Caco-2 (cell line): ENCODE data around the gene MOGAT1. TPM values are rescaled to one million over a fixed set of nuclear protein-coding genes. Genes with fewer than 3 reads are reported as not detected.

ENCODE experiments used
- BruUV-seq: library from RNA; stranded (reverse); fragments of 400-500 nt; replicated peaks from 2 replicates; lab custom pipeline; 2021; lab: Mats Ljungman, UMichigan
- CTCF ChIA-PET: fragments of 300-600 bp; sonication (Branson Sonifier 250); formaldehyde crosslinking; loops from one replicate; lab custom pipeline; 2022; ENCODE audit warnings: antibody characterized with exemption; lab: Charles Lee
- POLR2A ChIA-PET: fragments of 300-600 bp; sonication (Branson Sonifier 250); formaldehyde crosslinking; loops from one replicate; lab custom pipeline; 2022; ENCODE audit warnings: antibody characterized with exemption; lab: Charles Lee
- DNase-seq, 2 experiments: peaks; one replicate each; pipeline versions ENCODE4 v3.0.0 to v3.0.0-alpha.2; 2020 to 2022
- H3K27me3 ChIP-seq: replicated peaks from 2 replicates; pipeline ENCODE4 v1.6.0; 2011; ENCODE audit warnings: low read length; ENCODE audit not compliant: control insufficient read depth, insufficient read depth
- H3K36me3 ChIP-seq: 2 replicates; pipeline ENCODE4 v1.5.1; 2011; ENCODE audit warnings: low read length; ENCODE audit not compliant: control insufficient read depth, insufficient read depth
- H3K4me1 ChIP-seq: fragments of 250-450 bp; sonication (Bioruptor Pico); 2 replicates; pipeline ENCODE4 v1.5.1; 2020; ENCODE audit warnings: mild to moderate bottlenecking
- H3K4me3 ChIP-seq: 2 replicates; pipeline ENCODE4 v1.5.1; 2011; ENCODE audit warnings: low read depth, mild to moderate bottlenecking, control low read depth, low read length
- H3K9me3 ChIP-seq: fragments of 250-450 bp; sonication (Bioruptor Pico); 2 replicates; pipeline ENCODE4 v1.5.1; 2020; ENCODE audit warnings: mild to moderate bottlenecking, moderate library complexity
- H3K27ac Mint-ChIP-seq: one replicate; pipeline ENCODE4 v1.8.0; 2022; ENCODE audit warnings: mixed read lengths; ENCODE audit not compliant: unreplicated experiment
- H3K27me3 Mint-ChIP-seq: one replicate; pipeline ENCODE4 v1.8.0; 2022; ENCODE audit warnings: mixed read lengths; ENCODE audit not compliant: insufficient read depth, unreplicated experiment
- H3K36me3 Mint-ChIP-seq: one replicate; pipeline ENCODE4 v1.8.0; 2022; ENCODE audit warnings: mild to moderate bottlenecking, mixed read lengths; ENCODE audit not compliant: insufficient read depth, unreplicated experiment
- H3K4me1 Mint-ChIP-seq: one replicate; pipeline ENCODE4 v1.8.0; 2022; ENCODE audit warnings: low read depth, mixed read lengths; ENCODE audit not compliant: unreplicated experiment
- H3K4me3 Mint-ChIP-seq: one replicate; pipeline ENCODE4 v1.8.0; 2022; ENCODE audit warnings: mild to moderate bottlenecking, moderate library complexity, mixed read lengths; ENCODE audit not compliant: unreplicated experiment
- H3K9me3 Mint-ChIP-seq: one replicate; pipeline ENCODE4 v1.8.0; 2022; ENCODE audit warnings: mixed read lengths; ENCODE audit not compliant: unreplicated experiment
- intact Hi-C: fragments of 100-400 bp; cut with micrococcal nuclease; formaldehyde crosslinking; loops from one replicate; pipeline ENCODE4 v1.10.0; 2022; ENCODE audit not compliant: unreplicated experiment
- total RNA-seq: library from RNA; stranded (reverse); gene quantifications from 2 replicates; pipeline ENCODE4 v1.2.3, GENCODE V29; 2022
- TF ChIP-seq, protein P1 (sequence below), 2 experiments: fragments of 200-600 bp in 1 of 2; IDR thresholded peaks; 1 replicate in 1 of 2; 2 replicates in 1 of 2; pipeline versions ENCODE4 v1.5.1 to v1.8.0; 2011 to 2022; ENCODE audit warnings: antibody characterized with exemption in 1 of 2, control low read depth in 1 of 2, inconsistent platforms in 1 of 2, low read depth in 1 of 2, low read length in 1 of 2, mild to moderate bottlenecking in 1 of 2, moderate library complexity in 1 of 2; ENCODE audit not compliant: insufficient read depth in 1 of 2, severe bottlenecking in 1 of 2, unreplicated experiment in 1 of 2

The MOGAT1 gene
- total RNA-seq, 1 experiment from 2014 or later: not detected

DNA sequence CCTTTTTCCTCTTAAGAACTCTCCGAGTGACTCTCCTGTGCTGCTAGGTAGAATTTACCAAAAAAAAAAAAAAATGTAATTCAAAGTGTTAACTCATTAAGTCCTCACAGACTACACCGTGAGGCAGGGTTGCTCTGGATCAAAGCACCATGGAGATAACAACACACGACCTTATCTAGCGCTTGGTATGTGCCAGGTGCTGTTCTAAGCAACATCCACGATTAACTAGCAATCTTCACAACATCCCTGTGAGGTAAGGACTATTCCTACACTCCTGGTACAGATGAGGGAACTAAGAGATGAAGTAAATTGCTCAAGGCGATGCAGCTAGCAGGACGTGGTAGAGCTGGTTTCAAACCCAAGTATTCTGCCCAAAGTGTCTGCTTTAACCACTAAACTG lies 1.8 kb downstream of the MOGAT1 start:
- Mint-ChIP-seq H3K27ac (no peak overlapping the region), H3K4me1 (peaks cover 12% of the 10 kb centered on the region), H3K9me3 (no peaks in the 10 kb centered on the region), H3K36me3 (no peaks in the 10 kb centered on the region), H3K27me3 (no peaks in the 10 kb centered on the region), H3K4me3 (no peak overlapping the region)
- Histone ChIP-seq H3K36me3 (no peaks in the 10 kb centered on the region), H3K4me1 (peaks cover 10% of the 10 kb centered on the region), H3K27me3 (no peaks in the 10 kb centered on the region), H3K9me3 (no peaks in the 10 kb centered on the region), H3K4me3 (no peak overlapping the region)
- POLR2A ChIA-PET: no interaction called here
- no TSS peak for BruUV-seq
- TF ChIP-seq, protein P1, sequence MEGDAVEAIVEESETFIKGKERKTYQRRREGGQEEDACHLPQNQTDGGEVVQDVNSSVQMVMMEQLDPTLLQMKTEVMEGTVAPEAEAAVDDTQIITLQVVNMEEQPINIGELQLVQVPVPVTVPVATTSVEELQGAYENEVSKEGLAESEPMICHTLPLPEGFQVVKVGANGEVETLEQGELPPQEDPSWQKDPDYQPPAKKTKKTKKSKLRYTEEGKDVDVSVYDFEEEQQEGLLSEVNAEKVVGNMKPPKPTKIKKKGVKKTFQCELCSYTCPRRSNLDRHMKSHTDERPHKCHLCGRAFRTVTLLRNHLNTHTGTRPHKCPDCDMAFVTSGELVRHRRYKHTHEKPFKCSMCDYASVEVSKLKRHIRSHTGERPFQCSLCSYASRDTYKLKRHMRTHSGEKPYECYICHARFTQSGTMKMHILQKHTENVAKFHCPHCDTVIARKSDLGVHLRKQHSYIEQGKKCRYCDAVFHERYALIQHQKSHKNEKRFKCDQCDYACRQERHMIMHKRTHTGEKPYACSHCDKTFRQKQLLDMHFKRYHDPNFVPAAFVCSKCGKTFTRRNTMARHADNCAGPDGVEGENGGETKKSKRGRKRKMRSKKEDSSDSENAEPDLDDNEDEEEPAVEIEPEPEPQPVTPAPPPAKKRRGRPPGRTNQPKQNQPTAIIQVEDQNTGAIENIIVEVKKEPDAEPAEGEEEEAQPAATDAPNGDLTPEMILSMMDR (IDR thresholded peaks at IDR 0.05; ENCODE audit: insufficient read depth in 1 of 2, low read depth in 1 of 2, low read length in 1 of 2, severe bottlenecking in 1 of 2, unreplicated experiment in 1 of 2): no peak
- intact Hi-C loops: no loop called here
- DNase-seq: peak in 1 of 2 experiments; percentile 15
- CTCF ChIA-PET: no interaction called here

DNA sequence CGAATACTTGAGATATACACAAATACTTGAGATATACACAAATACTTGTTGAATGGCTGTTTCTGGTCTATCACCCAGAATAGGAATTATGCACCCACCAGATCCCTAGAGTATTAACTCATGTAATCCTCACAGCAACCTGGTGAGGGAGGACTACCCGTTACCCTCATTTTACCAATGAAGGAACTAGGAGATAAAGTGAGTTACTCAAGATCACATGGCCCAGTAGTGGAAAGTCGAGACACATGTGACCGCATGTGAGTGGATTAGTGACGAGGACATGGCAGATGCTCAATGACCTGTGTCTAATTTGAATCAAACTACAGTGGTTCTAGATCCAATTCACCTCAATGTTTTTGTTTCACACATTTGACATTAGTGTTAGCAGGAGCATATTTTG lies 2.4 kb downstream of the MOGAT1 start:
- intact Hi-C loops: no loop called here
- H3K4me3 ChIP-seq: no peak overlapping the region
- TF ChIP-seq, protein P1 (IDR thresholded peaks at IDR 0.05; ENCODE audit: insufficient read depth in 1 of 2, low read depth in 1 of 2, low read length in 1 of 2, severe bottlenecking in 1 of 2, unreplicated experiment in 1 of 2): no peak
- H3K36me3 Mint-ChIP-seq: no peaks in the 10 kb centered on the region
- no peaks in the 10 kb centered on the region for H3K9me3 Mint-ChIP-seq
- H3K27me3 ChIP-seq: no peaks in the 10 kb centered on the region
- H3K36me3 ChIP-seq: no peaks in the 10 kb centered on the region
- no peaks in the 10 kb centered on the region for H3K9me3 ChIP-seq
- no TSS peak for BruUV-seq
- peaks cover 12% of the 10 kb centered on the region for H3K4me1 Mint-ChIP-seq
- CTCF ChIA-PET: no interaction called here
- no peaks in the 10 kb centered on the region for H3K27me3 Mint-ChIP-seq
- POLR2A ChIA-PET: no interaction called here
- H3K4me3 Mint-ChIP-seq: no peak overlapping the region
- DNase-seq: no peak
- no peak overlapping the region for H3K27ac Mint-ChIP-seq
- peaks cover 10% of the 10 kb centered on the region for H3K4me1 ChIP-seq

DNA sequence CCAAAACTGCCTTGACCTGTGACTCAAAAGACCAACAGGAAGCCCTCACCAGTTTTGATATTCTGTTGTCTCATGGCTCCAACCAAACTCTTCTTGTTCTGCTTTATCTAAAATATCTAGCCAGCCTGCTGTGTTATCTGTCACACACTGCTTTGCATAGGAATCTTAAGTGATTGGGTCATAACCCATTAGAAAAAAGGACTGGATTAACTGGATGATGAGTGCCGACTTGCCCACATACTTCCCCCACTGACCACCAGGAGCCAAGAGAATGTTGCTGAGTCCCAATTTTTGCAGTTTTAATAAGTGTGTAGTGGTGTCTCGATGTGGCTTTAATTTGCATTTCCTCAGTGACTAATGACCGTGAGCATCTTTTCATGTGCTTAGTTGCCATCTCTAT lies 6.5 kb downstream of the MOGAT1 start:
- H3K27me3 Mint-ChIP-seq: peaks cover 7% of the 10 kb centered on the region
- no peak overlapping the region for H3K4me3 Mint-ChIP-seq
- POLR2A ChIA-PET: no interaction called here

More for the DNA sequence above, 6.5 kb downstream of the MOGAT1 start:
- H3K4me3 ChIP-seq: no peak overlapping the region
- no peaks in the 10 kb centered on the region for H3K36me3 Mint-ChIP-seq
- no peaks in the 10 kb centered on the region for H3K27me3 ChIP-seq
- no peak for DNase-seq
- CTCF ChIA-PET: no interaction called here
- TF ChIP-seq, protein P1 (IDR thresholded peaks at IDR 0.05; ENCODE audit: insufficient read depth in 1 of 2, low read depth in 1 of 2, low read length in 1 of 2, severe bottlenecking in 1 of 2, unreplicated experiment in 1 of 2): peak in 1 of 2 experiments; percentile 18
- BruUV-seq: no TSS peak
- no peaks in the 10 kb centered on the region for H3K9me3 Mint-ChIP-seq
- intact Hi-C loops: no loop called here
- H3K27ac Mint-ChIP-seq: no peak overlapping the region
- no peaks in the 10 kb centered on the region for H3K36me3 ChIP-seq
- no peaks in the 10 kb centered on the region for H3K4me1 Mint-ChIP-seq
- no peaks in the 10 kb centered on the region for H3K9me3 ChIP-seq
- H3K4me1 ChIP-seq: 0 out of 2 replicates have a peak, but pooled peaks cover 3% of the 10 kb centered on the region
